NCI-H1092 (cell line): Measurements from ENCODE around the gene MAPK8IP3.
"Not testable (repeated sequence)": the region's sequence is repeated elsewhere in the genome, so short reads cannot be mapped to it uniquely, and the experiment has no call there.

Experiments
- DNase-seq: peaks from one replicate; lab custom pipeline; 2025; lab: John Stamatoyannopoulos, UW

MAPK8IP3 gene

GRCh38 chr16:1786242-1787055 is 80.5 kb downstream of the MAPK8IP3 start:
- no peak for DNase-seq

- DNase-seq, result no peak
These were observed 81.0 kb downstream of the MAPK8IP3 start for GRCh38 chr16:1787056-1787321.

DNA sequence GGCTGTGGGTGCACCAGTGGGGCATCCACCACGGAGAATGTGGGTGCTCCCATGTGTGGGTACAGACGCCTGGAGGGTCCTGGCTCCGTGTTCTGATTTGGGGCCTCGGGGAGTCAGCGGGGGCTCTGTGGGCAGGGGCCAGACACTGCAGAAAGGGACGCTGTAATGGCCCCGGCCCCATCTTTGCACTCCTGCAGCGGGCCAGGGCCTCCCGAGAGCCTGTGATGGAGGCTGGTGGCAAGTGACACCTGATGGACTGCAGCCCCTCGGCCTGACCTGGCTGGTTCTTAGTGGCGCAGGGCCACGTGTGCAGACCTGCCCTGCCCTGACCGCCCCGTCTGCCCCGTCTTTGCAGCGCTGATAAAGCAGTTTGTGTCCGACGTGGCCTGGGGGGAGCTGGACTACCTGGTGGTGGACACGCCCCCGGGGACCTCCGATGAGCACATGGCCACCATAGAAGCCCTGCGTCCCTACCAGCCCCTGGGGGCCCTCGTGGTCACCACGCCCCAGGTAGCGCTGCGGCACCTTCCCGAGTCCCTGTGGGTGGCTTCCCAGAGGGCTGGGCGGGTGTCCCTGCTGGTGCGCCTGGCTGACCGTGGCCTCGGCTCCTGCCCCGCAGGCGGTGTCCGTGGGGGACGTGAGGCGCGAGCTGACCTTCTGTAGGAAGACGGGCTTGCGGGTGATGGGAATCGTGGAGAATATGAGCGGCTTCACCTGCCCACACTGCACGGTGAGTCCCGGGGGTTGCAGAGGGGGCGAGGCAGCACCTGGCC is 81.5 kb downstream of the MAPK8IP3 start:
- no peak for DNase-seq

DNA sequence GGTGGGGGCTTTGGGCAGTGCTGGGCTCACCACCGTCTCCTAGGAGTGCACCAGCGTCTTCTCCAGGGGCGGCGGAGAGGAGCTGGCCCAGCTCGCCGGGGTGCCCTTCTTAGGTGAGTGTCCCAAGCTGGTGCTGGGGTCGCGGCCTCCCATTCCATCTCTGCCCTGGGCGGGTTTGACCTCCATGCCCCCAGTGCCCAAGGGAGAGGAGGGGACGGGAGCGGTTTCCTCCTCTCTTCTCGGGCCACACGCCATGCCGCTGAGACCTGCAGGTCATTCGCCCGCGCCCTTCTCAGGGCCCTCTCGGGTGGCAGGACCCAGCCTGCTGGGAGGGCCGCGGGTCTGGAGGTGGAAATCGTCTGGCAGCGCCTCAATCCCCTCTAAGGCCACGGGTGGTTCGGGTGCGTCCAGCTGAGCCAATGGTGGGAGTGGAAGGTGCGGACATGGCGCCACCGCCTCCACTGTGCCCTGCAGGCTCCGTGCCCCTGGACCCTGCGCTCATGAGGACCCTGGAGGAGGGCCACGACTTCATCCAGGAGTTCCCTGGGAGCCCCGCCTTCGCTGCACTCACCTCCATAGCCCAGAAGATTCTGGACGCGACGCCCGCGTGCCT is 82.2 kb downstream of the MAPK8IP3 start:
- no peak for DNase-seq

GRCh38 chr16:1788708-1789100 is 82.7 kb downstream of the MAPK8IP3 start:
- no peak for DNase-seq

- no peak for DNase-seq
These were observed 83.6 kb downstream of the MAPK8IP3 start for GRCh38 chr16:1789643-1790045.

- no peak for DNase-seq
These were observed 84.2 kb downstream of the MAPK8IP3 start for GRCh38 chr16:1790261-1790610.

DNA sequence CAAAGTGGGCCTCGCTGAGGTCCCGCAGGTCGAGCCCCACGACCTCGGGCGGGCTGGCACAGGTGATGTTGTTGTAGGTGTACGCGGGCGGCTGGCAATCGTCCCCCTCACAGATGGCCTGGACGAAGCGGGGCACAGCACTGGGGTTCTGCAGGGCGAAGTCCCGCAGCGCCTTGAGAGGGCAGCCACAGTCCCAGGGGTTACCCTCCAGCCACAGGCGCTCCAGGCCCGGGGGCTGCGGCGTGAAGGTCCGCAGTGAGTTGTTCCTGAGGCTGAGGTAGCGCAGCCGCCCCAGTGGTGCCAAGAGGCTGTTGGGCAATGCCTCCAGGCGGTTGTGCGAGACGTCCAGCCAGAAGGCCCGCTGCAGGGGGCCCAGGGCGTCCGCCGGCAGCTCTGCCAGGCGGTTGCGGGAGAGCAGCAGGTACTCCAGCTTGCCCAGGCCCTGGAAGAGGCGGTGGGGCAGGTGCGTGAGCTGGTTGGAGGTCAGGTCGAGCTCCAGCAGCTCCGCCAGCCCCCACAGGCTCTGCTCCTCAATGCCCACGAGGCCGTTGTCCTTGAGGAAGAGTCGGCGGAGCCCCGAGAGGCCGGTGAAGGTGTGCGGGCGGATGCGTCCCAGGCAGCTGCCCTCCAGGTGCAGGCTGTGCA is 84.7 kb downstream of the MAPK8IP3 start:
- no peak for DNase-seq

- DNase-seq, result no peak
These were observed 85.4 kb downstream of the MAPK8IP3 start for GRCh38 chr16:1791256-1791942.

GRCh38 chr16:1791943-1792812 is 86.2 kb downstream of the MAPK8IP3 start:
- no peak for DNase-seq

- no peak for DNase-seq
These were observed 87.0 kb downstream of the MAPK8IP3 start for GRCh38 chr16:1792836-1793577.

DNA sequence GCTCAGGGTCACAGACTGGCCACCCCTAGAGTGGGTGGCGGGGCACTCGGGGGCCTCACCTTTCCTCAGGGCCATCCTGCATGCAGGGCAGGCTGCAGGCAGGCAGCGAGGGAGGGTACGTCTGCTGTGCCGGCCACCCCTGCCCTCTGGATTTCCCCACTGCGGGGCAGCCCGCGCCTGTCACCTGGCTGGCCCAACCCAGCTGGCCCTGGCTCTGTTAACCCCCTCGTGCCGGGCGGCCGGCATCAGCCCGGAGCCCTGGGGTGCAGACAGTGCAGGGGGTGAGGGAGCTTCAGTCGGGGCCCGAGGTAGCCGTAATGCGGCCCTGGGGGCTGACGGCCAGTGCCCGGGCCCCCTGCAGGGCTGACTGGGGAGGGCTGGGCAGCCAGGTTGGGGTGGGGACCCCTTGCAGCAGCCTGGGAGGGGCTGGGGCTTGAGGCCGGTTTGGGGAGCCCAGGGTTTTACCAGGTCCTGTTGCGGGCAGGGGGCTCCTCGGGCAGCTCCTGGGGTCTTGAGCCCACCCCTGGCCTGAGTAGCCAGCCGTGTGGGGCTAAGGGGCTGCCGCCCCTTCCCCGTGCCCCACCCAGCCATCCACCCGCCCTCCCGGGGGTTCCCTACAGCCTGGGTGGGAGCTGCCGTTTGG is 87.7 kb downstream of the MAPK8IP3 start, which contains the start of gene IGFALS:
Gene IGFALS, minus strand, starts transcription at position 128 of the 643 bp plus-strand sequence. Its CDS starts 53 bp downstream, at position 75.
- no peak for DNase-seq

- no peak for DNase-seq
These were observed 88.4 kb downstream of the MAPK8IP3 start for GRCh38 chr16:1794221-1794871.

DNA sequence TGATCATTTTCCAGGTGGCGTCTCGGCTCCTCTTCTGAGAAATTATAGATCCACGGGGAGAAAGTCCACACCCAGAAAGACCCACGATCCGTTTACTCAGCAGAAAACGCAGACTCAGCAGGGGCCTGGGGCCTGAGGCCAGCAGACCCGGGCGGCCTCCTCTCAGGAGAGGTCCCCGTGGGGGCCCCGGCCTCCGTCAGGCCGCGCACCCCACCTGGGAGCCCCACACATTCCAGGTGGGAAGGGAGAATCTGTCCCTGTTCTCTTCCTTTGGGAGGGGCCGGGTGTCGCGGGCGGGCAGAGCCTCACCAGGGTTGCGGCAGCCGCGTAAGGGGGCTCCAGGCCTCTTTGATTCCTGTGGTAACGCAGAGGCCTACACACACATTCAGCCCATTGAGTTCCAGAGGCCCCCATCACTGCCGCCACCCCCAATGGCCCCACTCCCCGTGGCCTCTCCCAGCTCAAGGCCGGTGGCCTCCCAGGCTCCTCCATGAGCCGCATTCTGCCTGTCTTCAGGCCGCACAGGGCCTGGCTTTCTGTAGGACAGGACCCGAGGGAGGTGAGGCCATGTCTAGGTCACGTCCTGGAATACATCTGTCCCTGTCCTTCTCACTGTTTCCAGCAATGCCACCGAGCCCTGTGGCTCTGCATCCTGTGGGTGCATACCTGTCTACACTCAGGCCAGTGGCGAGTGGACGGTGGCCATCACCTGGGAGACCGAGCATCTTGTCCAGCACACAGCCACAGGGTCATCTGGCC is 89.1 kb downstream of the MAPK8IP3 start:
- no peak for DNase-seq

DNA sequence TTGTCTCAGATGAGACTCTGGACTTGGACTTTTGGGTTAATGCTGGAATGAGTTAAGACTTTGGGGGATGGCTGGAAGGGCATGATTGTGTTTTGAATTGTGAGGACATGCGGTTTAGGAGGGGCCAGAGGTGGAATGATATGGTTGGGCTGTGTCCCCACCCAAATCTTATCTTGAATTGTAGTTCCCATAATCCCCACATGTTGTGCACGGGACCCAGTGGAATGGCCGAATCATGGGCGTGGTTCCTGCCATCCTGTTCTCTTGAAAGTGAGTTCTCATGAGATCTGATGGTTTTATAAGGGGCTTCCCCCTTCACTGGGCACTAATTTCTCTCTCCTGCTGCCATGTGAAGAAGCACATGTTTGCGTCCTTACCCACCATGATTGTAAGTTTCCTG is 93.3 kb downstream of the MAPK8IP3 start:
- not testable (repeated sequence) for DNase-seq

- no peak for DNase-seq
These were observed 94.7 kb downstream of the MAPK8IP3 start for GRCh38 chr16:1800701-1801100.

- DNase-seq, result no peak
These were observed 101.6 kb downstream of the MAPK8IP3 start for GRCh38 chr16:1807626-1808025.

DNA sequence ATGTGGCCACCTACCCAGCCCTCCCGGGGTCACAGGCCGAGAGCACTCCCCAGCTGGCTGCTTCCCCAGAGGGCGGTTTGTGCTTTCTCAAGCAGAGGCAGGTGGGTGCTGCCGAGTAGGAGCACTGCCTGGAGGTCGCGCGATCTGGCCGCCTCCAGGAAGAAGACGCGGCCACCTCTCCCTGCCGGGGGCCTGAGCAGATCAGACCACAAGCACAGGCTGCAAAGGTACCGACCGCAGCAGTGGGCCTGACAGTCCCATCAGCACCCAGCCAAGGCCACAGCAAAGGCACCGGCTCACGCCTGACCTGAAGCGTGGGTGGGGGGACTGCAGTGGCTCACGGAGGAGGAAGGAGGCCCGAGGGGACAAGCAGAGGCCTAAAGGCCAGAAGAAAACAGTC is 102.7 kb downstream of the MAPK8IP3 start:
- no peak for DNase-seq
